Prostate gland (tissue), 2 donors: Measurements from ENCODE around the gene HTR4.

Experiments used
- POLR2A ChIP-seq: fragments of 450-650 bp; IDR thresholded peaks from one replicate; pipeline ENCODE4 v1.6.1; 2016; ENCODE audit warnings: antibody characterized with exemption, mild to moderate bottlenecking
- TF ChIP-seq, protein P1 (sequence below), 4 experiments: fragments of 200-600 bp in 2 of 4; fragments of 450-650 bp in 2 of 4; sonication (generic) in 2 of 4; IDR thresholded peaks; 1 replicate in 3 of 4; 2 replicates in 1 of 4; pipeline ENCODE4 v1.5.1; 2016 to 2019; ENCODE audit warnings: antibody characterized with exemption in 4 of 4, mild to moderate bottlenecking in 2 of 4, moderate library complexity in 2 of 4

- TF ChIP-seq, protein P1, sequence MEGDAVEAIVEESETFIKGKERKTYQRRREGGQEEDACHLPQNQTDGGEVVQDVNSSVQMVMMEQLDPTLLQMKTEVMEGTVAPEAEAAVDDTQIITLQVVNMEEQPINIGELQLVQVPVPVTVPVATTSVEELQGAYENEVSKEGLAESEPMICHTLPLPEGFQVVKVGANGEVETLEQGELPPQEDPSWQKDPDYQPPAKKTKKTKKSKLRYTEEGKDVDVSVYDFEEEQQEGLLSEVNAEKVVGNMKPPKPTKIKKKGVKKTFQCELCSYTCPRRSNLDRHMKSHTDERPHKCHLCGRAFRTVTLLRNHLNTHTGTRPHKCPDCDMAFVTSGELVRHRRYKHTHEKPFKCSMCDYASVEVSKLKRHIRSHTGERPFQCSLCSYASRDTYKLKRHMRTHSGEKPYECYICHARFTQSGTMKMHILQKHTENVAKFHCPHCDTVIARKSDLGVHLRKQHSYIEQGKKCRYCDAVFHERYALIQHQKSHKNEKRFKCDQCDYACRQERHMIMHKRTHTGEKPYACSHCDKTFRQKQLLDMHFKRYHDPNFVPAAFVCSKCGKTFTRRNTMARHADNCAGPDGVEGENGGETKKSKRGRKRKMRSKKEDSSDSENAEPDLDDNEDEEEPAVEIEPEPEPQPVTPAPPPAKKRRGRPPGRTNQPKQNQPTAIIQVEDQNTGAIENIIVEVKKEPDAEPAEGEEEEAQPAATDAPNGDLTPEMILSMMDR (IDR thresholded peaks at IDR 0.05), result no peak
- no peak for TF ChIP-seq POLR2A
These were observed 194.7 kb downstream of the HTR4 start for GRCh38 chr5:148459669-148460068.
